ENCODE results near the gene COL26A1. TPM values are rescaled to one million over a fixed set of nuclear protein-coding genes. Genes with fewer than 3 reads are reported as not detected.

Gene COL26A1
- total RNA-seq, 4 donors from 2014 or later = not detected

DNA sequence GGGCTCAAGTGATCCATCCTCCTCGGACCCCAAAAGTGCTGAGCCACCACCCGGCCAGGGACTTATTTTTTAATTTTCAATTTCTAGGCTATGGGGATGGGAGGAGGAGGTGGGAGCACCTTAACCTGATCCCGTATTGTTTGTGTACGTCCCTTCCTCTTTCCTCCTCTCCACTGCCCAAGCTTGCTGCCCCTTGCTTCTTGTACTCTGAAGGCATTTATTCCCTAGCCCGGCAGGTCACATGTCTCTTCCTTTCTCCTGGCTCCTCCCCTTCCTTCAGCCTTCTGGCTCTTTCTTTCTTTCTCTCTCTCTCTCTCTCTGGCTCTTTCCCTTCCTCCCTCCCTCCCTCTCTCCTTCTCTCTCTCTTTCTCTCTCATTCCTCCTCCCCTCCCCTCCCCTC, 56.0 kb downstream of the COL26A1 start:
- TF ChIP-seq EP300 (IDR thresholded peaks at IDR 0.05; ENCODE audit: low read depth) (no peak), POLR2A (IDR thresholded peaks at IDR 0.05) (no peak), POLR2AphosphoS5 (IDR thresholded peaks at IDR 0.05) (no peak)
- TF ChIP-seq, protein P1, sequence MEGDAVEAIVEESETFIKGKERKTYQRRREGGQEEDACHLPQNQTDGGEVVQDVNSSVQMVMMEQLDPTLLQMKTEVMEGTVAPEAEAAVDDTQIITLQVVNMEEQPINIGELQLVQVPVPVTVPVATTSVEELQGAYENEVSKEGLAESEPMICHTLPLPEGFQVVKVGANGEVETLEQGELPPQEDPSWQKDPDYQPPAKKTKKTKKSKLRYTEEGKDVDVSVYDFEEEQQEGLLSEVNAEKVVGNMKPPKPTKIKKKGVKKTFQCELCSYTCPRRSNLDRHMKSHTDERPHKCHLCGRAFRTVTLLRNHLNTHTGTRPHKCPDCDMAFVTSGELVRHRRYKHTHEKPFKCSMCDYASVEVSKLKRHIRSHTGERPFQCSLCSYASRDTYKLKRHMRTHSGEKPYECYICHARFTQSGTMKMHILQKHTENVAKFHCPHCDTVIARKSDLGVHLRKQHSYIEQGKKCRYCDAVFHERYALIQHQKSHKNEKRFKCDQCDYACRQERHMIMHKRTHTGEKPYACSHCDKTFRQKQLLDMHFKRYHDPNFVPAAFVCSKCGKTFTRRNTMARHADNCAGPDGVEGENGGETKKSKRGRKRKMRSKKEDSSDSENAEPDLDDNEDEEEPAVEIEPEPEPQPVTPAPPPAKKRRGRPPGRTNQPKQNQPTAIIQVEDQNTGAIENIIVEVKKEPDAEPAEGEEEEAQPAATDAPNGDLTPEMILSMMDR (IDR thresholded peaks at IDR 0.05) = no peak
- Histone ChIP-seq H3K27me3 (peaks cover 20% of the 10 kb centered on the region), H3K27ac (no peak overlapping the region), H3K36me3 (no peaks in the 10 kb centered on the region), H3K4me3 (no peak overlapping the region), H3K4me1 (no peaks in the 10 kb centered on the region), H3K9me3 (no peaks in the 10 kb centered on the region)
- intact Hi-C loops (cut with DNase I; ENCODE audit: low total_unique reads) (no loop called here), in situ Hi-C loops (cut with MboI; ENCODE audit: low pct_ligation_motif_present in 1 of 4, low pct_unique_long_range_greater_than_20kb in 1 of 4, low sequenced_read_pairs in 3 of 4) (no loop called here)
- DNase-seq = no peak
- WGBS, 2 donors (ENCODE audit: low coverage in 1 of 2) = 46 to 60% methylated on average over 5 of the region's 5 CpGs

DNA sequence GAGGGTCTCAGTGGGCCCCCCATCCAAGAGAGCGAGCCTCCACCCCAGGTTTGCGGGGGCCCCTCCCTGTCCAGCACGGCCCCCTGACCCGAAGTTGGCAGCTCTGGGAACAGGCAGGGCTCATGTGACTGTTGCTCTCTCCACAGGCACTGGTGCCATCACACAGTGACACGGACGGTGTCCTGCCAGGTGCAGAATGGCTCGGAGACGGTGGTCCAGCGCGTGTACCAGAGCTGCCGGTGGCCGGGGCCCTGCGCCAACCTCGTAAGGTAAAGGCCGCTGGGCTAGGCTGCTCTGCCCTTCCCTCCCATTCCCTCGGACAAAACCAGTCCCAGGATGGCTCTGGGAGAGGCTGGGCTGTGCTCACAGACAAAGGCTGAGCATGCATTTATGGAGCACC, 57.2 kb downstream of the COL26A1 start:
- Histone ChIP-seq H3K36me3 (no peaks in the 10 kb centered on the region), H3K9me3 (no peaks in the 10 kb centered on the region), H3K4me3 (no peak overlapping the region), H3K4me1 (no peaks in the 10 kb centered on the region), H3K27me3 (peaks cover 25% of the 10 kb centered on the region), H3K27ac (no peak overlapping the region)
- 88% methylated on average over 14 of the region's 16 CpGs; no CpG with 5 or more reads in 1 of the 2 donors for whole genome bisulfite sequencing, 2 donors (ENCODE audit: low coverage in 1 of 2)
- in situ Hi-C loops (cut with MboI; ENCODE audit: low pct_ligation_motif_present in 1 of 4, low pct_unique_long_range_greater_than_20kb in 1 of 4, low sequenced_read_pairs in 3 of 4) (no loop called here), intact Hi-C loops (cut with DNase I; ENCODE audit: low total_unique reads) (no loop called here)
- DNase-seq = no peak
- TF ChIP-seq EP300 (IDR thresholded peaks at IDR 0.05; ENCODE audit: low read depth) (no peak), POLR2A (IDR thresholded peaks at IDR 0.05) (no peak), POLR2AphosphoS5 (IDR thresholded peaks at IDR 0.05) (no peak)
- TF ChIP-seq, protein P1 (IDR thresholded peaks at IDR 0.05) = no peak

DNA sequence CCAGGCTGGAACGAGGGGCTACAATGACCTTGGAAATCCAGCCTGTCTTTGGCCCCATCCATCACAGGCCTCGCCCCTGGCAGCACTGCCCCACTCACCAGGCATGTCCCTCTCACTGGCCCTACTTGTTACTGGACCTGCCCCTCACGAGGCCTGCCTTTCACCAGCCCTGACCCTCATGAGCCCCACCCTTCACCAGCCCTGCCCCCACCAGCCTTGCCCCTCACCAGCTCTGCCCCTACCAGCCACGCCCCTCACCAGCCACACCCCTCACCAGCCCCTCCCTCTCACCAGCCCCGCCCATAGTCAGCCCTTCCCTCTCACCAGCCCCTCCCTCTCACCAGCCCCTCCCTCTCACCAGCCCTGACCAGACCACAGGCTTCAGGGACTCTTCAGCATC, 57.8 kb downstream of the COL26A1 start:
- no peak overlapping the region for H3K4me3 ChIP-seq
- WGBS, 2 donors (ENCODE audit: low coverage in 1 of 2) = 55% methylated on average over 5 of the region's 5 CpGs; no CpG with 5 or more reads in 1 of the 2 donors
- no peaks in the 10 kb centered on the region for H3K4me1 ChIP-seq
- peaks cover 25% of the 10 kb centered on the region for H3K27me3 ChIP-seq
- H3K9me3 ChIP-seq = no peaks in the 10 kb centered on the region
- H3K36me3 ChIP-seq = no peaks in the 10 kb centered on the region
- DNase-seq = no peak
- H3K27ac ChIP-seq = no peak overlapping the region
- intact Hi-C loops (cut with DNase I; ENCODE audit: low total_unique reads) (no loop called here), in situ Hi-C loops (cut with MboI; ENCODE audit: low pct_ligation_motif_present in 1 of 4, low pct_unique_long_range_greater_than_20kb in 1 of 4, low sequenced_read_pairs in 3 of 4) (no loop called here)
- no peak for TF ChIP-seq POLR2A (IDR thresholded peaks at IDR 0.05)
- no peak for TF ChIP-seq EP300 (IDR thresholded peaks at IDR 0.05; ENCODE audit: low read depth)
- TF ChIP-seq POLR2AphosphoS5 (IDR thresholded peaks at IDR 0.05) = no peak
- TF ChIP-seq, protein P1 (IDR thresholded peaks at IDR 0.05) = no peak

DNA sequence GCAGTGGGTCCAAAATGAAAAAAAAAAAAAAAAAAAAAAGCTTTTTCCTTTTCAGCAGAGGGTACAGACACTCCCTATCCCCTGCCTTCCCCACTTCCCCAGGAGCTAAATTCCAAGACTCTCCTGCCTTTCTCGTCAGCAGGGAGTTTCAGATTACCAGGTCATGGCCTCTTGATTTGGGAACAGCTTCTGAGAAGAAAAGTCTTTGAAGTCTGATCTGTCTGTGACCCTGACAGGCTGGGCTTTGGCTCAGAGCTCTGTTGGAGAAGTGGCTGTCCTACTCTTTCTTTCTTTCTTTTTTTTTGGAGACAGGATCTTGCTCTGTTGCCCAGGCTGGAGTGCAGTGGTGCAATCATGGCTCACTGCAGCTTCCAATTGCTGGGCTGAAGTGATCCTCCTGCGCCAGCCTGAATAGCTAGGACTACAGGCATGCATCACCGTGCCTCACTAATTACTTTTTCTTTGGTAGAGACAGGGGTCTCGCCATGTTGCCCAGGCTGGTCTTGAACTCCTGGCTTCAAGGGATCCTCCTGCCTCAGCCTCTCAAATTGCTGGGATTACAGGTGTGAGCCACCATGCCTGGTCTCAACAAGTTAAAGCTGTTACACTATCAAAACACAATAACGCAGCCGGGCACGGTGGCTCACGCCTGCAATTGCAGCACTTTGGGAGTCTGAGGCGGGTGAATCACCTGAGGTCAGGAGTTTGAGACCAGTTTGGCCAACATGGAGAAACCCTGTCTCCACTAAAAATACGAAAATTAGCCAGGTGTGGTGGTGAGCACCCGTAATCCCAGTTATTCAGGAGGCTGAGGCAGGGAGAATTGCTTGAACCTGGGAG, 59.9 kb downstream of the COL26A1 start:
- H3K4me1 ChIP-seq = no peaks in the 10 kb centered on the region
- no peak overlapping the region for H3K4me3 ChIP-seq
- WGBS, 2 donors (ENCODE audit: low coverage in 1 of 2) = 64 to 66% methylated on average over 4 to 11 of the region's 11 CpGs
- intact Hi-C loops (cut with DNase I; ENCODE audit: low total_unique reads) (no loop called here), in situ Hi-C loops (cut with MboI; ENCODE audit: low pct_ligation_motif_present in 1 of 4, low pct_unique_long_range_greater_than_20kb in 1 of 4, low sequenced_read_pairs in 3 of 4) (no loop called here)
- no peak for DNase-seq
- TF ChIP-seq, protein P1 (IDR thresholded peaks at IDR 0.05) = no peak
- no peak for TF ChIP-seq POLR2A (IDR thresholded peaks at IDR 0.05)
- no peak for TF ChIP-seq POLR2AphosphoS5 (IDR thresholded peaks at IDR 0.05)
- TF ChIP-seq EP300 (IDR thresholded peaks at IDR 0.05; ENCODE audit: low read depth) = no peak
- no peaks in the 10 kb centered on the region for H3K36me3 ChIP-seq
- no peaks in the 10 kb centered on the region for H3K9me3 ChIP-seq
- H3K27ac ChIP-seq = no peak overlapping the region
- H3K27me3 ChIP-seq = peaks cover 25% of the 10 kb centered on the region

All from transverse colon (tissue), 4 donors.